Activated CD4-positive, alpha-beta memory T cell treated with anti-CD3 and anti-CD28 coated beads, Interleukin-2, amount 10 ng/mL, durations not matched to agents 7 days and 5 days (primary cell): ENCODE measurements around the gene RABAC1. TPM values are rescaled to one million over a fixed set of nuclear protein-coding genes. Genes with fewer than 3 reads are reported as not detected.

Experiments used
- CTCF ChIA-PET: fragments of 350-600 bp; sonication (Branson Sonifier 250); formaldehyde crosslinking; loops from one replicate; lab custom pipeline; 2021; ENCODE audit warnings: antibody characterized with exemption, inconsistent platforms; lab: Charles Lee
- POLR2A ChIA-PET: fragments of 350-600 bp; sonication (Branson Sonifier 250); formaldehyde crosslinking; loops from one replicate; lab custom pipeline; 2021; ENCODE audit warnings: antibody characterized with exemption; lab: Charles Lee
- DNase-seq: peaks from one replicate; pipeline ENCODE4 v3.0.0-alpha.2; 2020
- H3K27ac Mint-ChIP-seq: one replicate; pipeline ENCODE4 v1.8.0; 2021; ENCODE audit warnings: mild to moderate bottlenecking, mixed read lengths
- H3K27me3 Mint-ChIP-seq: one replicate; pipeline ENCODE4 v1.8.0; 2021; ENCODE audit warnings: mixed read lengths
- H3K36me3 Mint-ChIP-seq: one replicate; pipeline ENCODE4 v1.8.0; 2021; ENCODE audit warnings: low read depth, mixed read lengths
- H3K4me1 Mint-ChIP-seq: one replicate; pipeline ENCODE4 v1.8.0; 2021; ENCODE audit warnings: mixed read lengths
- H3K4me3 Mint-ChIP-seq: one replicate; pipeline ENCODE4 v1.8.0; 2021; ENCODE audit warnings: mild to moderate bottlenecking, mixed read lengths
- H3K9me3 Mint-ChIP-seq: one replicate; pipeline ENCODE4 v1.8.0; 2021; ENCODE audit warnings: mixed read lengths
- total RNA-seq, 2 experiments: library from RNA; stranded (reverse); gene quantifications; one replicate each; pipeline ENCODE4 v1.2.3, GENCODE V29; 2021

Gene RABAC1
- total RNA-seq, 2 experiments from 2014 or later = 97.2 to 105 TPM

DNA sequence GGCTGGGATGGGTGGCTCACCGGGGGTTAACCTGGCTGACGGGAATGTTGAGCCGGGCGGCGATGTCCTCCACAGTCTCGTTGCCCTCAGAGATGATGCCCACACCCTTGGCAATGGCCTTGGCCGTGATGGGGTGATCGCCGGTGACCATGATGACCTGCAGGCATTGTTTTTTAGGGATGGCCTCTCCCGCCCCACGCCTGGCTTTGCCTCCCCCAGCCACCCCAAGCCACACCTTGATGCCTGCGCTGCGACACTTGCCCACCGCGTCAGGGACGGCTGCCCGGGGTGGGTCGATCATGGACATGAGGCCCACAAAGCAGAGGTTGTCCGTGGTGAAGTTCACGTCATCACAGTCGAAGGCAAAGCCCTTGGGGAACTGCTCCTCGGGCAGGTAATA lies 18.8 kb upstream of the RABAC1 start:
- H3K27ac Mint-ChIP-seq = no peak overlapping the region
- H3K4me3 Mint-ChIP-seq = no peak overlapping the region
- H3K36me3 Mint-ChIP-seq = no peaks in the 10 kb centered on the region
- no peaks in the 10 kb centered on the region for H3K4me1 Mint-ChIP-seq
- no peak for DNase-seq
- ChIA-PET POLR2A (no interaction called here), CTCF (no interaction called here)
- no peaks in the 10 kb centered on the region for H3K27me3 Mint-ChIP-seq
- no peaks in the 10 kb centered on the region for H3K9me3 Mint-ChIP-seq

DNA sequence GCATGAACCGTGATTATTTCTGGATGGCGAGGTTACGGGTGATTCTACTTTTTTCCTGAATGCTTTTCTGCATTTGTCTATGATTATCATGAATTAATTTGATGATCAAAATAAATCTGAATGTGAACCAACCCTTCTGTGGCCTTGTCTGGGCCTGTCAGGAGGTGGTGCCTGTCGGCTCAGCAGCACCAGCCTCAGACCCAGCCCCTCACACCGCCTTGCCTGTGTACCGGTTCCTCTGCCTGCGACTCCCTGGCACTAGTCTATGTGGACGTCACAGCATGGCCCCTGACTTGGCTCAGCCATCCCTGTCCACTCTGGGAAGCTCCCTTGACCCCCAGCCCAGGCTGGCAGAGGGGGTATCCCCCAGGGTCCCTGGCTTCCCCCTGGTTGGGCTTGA lies 15.5 kb upstream of the RABAC1 start:
- no peaks in the 10 kb centered on the region for H3K36me3 Mint-ChIP-seq
- no peak overlapping the region for H3K4me3 Mint-ChIP-seq
- DNase-seq = no peak
- CTCF ChIA-PET = no interaction called here
- H3K4me1 Mint-ChIP-seq = no peaks in the 10 kb centered on the region
- no peaks in the 10 kb centered on the region for H3K9me3 Mint-ChIP-seq
- H3K27me3 Mint-ChIP-seq = no peaks in the 10 kb centered on the region
- POLR2A ChIA-PET = no interaction called here
- no peak overlapping the region for H3K27ac Mint-ChIP-seq

- POLR2A ChIA-PET = no interaction called here
Observed at GRCh38 chr19:41971363-41971762, 12.2 kb upstream of the RABAC1 start.

DNA sequence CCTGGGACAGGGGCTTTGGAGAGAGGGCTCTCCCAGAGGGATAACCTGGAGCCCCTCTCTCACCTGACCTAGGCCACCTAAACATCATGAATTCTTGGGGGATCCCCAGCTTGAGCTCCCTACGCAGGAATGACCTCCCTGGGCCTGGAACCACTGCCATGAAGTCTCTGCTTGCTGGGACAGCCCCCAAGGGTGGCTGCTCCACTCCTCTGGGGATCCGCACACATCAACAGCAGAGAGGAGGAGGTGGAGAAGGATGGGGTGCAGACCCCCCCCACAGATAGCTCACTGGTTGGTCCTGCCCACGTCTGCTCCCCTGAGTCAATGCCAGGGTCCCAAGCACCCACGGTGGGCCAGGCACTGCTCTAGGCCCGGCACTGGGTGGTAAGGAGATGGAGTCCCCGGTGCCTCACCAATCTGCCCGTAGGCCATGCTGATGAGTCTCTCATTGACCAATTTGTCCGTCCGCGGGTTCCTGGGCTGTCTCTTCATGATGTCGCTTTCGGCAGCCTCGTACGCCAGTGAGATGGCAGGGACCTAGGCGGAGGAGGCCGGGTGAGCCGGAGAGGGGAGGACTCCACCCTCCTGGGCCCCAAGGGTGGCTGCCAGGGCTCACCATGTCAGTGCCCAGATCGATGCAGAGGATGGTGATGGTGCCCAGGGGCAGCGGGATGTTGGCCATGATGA lies 10.8 kb upstream of the RABAC1 start:
- DNase-seq = no peak
- Mint-ChIP-seq H3K36me3 (no peaks in the 10 kb centered on the region), H3K9me3 (no peaks in the 10 kb centered on the region), H3K27ac (no peak overlapping the region), H3K4me3 (no peak overlapping the region), H3K27me3 (no peaks in the 10 kb centered on the region), H3K4me1 (no peaks in the 10 kb centered on the region)
- CTCF ChIA-PET = no interaction called here
- POLR2A ChIA-PET = no interaction called here

More at GRCh38 chr19:41971363-41971762, 12.2 kb upstream of the RABAC1 start:
- Mint-ChIP-seq H3K4me3 (no peak overlapping the region), H3K4me1 (no peaks in the 10 kb centered on the region), H3K27ac (no peak overlapping the region), H3K27me3 (no peaks in the 10 kb centered on the region), H3K36me3 (no peaks in the 10 kb centered on the region), H3K9me3 (no peaks in the 10 kb centered on the region)
- no peak for DNase-seq
- CTCF ChIA-PET = no interaction called here

DNA sequence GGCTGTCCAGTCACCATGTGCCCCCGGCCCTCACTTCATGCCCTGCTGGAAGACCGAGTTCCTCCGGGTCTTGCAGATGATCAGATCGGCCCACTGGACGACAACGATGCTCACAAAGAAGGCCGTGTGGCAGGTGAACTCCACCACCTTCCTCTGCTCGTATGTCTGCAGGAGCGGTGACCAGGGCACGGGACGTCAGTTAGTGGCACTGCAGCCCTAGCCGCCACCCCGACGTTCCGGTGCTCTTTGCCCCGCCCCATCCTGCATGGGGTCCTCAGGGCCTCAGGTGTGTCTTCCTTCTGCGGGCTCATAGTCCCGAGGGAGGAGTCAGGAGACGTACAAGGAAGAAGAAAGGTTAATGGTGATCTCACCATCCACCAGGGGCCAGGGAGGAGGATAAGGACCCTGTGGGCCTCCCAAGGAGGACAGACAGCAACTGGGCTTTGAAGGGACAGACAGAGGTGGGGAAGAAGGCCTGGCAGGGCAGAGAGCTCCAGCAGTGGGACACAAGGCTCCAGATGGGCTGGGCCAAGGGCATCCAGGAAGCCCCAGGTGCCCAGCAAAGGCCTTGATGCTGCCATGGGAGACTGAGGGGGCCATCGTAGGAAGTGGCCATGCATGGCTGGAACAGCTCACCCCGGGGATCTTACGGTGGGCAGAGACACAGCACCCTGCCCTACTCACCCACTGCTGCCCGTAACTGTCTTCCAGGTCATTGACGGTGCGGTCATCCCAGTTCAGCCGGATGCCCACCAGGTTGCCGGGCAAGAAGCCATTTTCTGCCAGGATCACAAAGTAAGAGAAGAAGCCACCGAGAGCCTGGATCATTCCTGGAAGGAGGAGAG lies 9.9 kb upstream of the RABAC1 start:
- H3K36me3 Mint-ChIP-seq = no peaks in the 10 kb centered on the region
- POLR2A ChIA-PET = no interaction called here
- no peak overlapping the region for H3K4me3 Mint-ChIP-seq
- CTCF ChIA-PET = no interaction called here
- DNase-seq = no peak
- H3K9me3 Mint-ChIP-seq = no peaks in the 10 kb centered on the region
- no peak overlapping the region for H3K27ac Mint-ChIP-seq
- no peaks in the 10 kb centered on the region for H3K27me3 Mint-ChIP-seq
- no peaks in the 10 kb centered on the region for H3K4me1 Mint-ChIP-seq

GRCh38 chr19:41967054-41967783 lies 8.1 kb upstream of the RABAC1 start:
- no peaks in the 10 kb centered on the region for H3K9me3 Mint-ChIP-seq
- no peaks in the 10 kb centered on the region for H3K4me1 Mint-ChIP-seq
- H3K36me3 Mint-ChIP-seq = no peaks in the 10 kb centered on the region
- no peak overlapping the region for H3K27ac Mint-ChIP-seq
- POLR2A ChIA-PET = no interaction called here
- H3K27me3 Mint-ChIP-seq = no peaks in the 10 kb centered on the region
- DNase-seq = no peak
- CTCF ChIA-PET = no interaction called here
- no peak overlapping the region for H3K4me3 Mint-ChIP-seq

GRCh38 chr19:41965106-41965505 lies 6.0 kb upstream of the RABAC1 start:
- Mint-ChIP-seq H3K4me3 (no peak overlapping the region), H3K9me3 (no peaks in the 10 kb centered on the region), H3K4me1 (no peaks in the 10 kb centered on the region), H3K36me3 (no peaks in the 10 kb centered on the region), H3K27ac (no peak overlapping the region), H3K27me3 (no peaks in the 10 kb centered on the region)
- ChIA-PET CTCF (no interaction called here), POLR2A (no interaction called here)
- no peak for DNase-seq

- H3K9me3 Mint-ChIP-seq = no peaks in the 10 kb centered on the region
- ChIA-PET CTCF (no interaction called here), POLR2A (no interaction called here)
- no peak overlapping the region for H3K4me3 Mint-ChIP-seq
- no peak overlapping the region for H3K27ac Mint-ChIP-seq
- no peak for DNase-seq
- no peaks in the 10 kb centered on the region for H3K27me3 Mint-ChIP-seq
- peaks cover 21% of the 10 kb centered on the region for H3K4me1 Mint-ChIP-seq
- no peaks in the 10 kb centered on the region for H3K36me3 Mint-ChIP-seq
Observed at GRCh38 chr19:41960973-41961372, 1.9 kb upstream of the RABAC1 start.

DNA sequence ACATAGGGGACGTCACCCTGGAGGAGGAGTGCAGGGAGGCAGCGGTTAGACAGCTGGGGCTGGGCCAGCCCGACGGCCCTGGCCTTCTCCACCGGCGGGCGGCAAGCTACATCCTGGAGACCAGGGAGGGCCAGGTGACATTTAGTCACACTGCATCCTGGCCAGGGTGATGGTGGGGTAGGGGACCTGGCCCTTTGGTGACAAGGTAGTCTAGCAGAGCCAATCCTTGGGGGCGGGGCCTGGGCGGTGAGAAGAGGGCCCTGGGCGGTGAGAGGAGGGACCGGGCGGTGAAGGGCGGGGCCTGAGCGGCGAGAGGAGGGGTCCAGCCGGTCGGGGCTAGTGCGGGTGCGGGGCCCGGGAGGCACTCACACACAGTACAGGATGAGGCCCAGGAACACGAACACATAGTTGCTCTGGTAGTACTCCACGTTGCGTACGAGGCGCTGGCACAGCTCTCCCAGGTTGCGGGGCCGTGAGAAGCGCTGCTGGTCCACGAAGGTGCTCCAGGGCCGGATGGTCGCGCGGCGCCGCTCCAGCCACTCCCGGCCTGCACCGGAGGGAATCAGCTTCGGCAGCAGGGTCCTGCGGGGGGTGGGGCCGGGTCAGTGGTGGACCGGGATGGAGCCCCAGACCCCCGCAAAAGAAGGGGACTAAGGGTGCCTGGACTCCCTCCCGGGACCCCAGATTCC lies 610 bp downstream of the RABAC1 start:
- no peaks in the 10 kb centered on the region for H3K36me3 Mint-ChIP-seq
- H3K27ac Mint-ChIP-seq = peak overlapping the region; percentile 79
- ChIA-PET CTCF (interaction anchor here (0.8 to 4.0 kb wide), 11 partner anchors 11 to 167 kb away, joined by 3 to 32 read pairs (median 4); partner anchors contain the start of gene RPS19), POLR2A (interaction anchor here (0.7 to 4.2 kb wide), 12 partner anchors 12 to 98 kb away, joined by 3 to 34 read pairs (median 4); partner anchors contain the start of gene RPS19)
- peaks cover 21% of the 10 kb centered on the region for H3K4me1 Mint-ChIP-seq
- DNase-seq = peak; percentile 90
- H3K4me3 Mint-ChIP-seq = peak overlapping the region; percentile 92
- H3K9me3 Mint-ChIP-seq = no peaks in the 10 kb centered on the region
- no peaks in the 10 kb centered on the region for H3K27me3 Mint-ChIP-seq

- peak; percentile 60 for DNase-seq
- H3K27me3 Mint-ChIP-seq = no peaks in the 10 kb centered on the region
- CTCF ChIA-PET = interaction anchor here (1.4 to 4.0 kb wide), 9 partner anchors 11 to 166 kb away, joined by 3 to 32 read pairs (median 4); partner anchors contain the start of gene RPS19
- H3K4me3 Mint-ChIP-seq = peak overlapping the region; percentile 92
- POLR2A ChIA-PET = interaction anchor here (0.7 to 4.2 kb wide), 9 partner anchors 12 to 98 kb away, joined by 3 to 34 read pairs (median 4); partner anchors contain the start of gene RPS19
- no peaks in the 10 kb centered on the region for H3K9me3 Mint-ChIP-seq
- H3K27ac Mint-ChIP-seq = peak overlapping the region; percentile 79
- peaks cover 21% of the 10 kb centered on the region for H3K4me1 Mint-ChIP-seq
- no peaks in the 10 kb centered on the region for H3K36me3 Mint-ChIP-seq
Observed at GRCh38 chr19:41957838-41958366, 1.2 kb downstream of the RABAC1 start.

- peak overlapping the region; percentile 92 for H3K4me3 Mint-ChIP-seq
- no peaks in the 10 kb centered on the region for H3K27me3 Mint-ChIP-seq
- ChIA-PET CTCF (interaction anchor here (0.6 to 4.0 kb wide), 7 partner anchors 10 to 166 kb away, joined by 3 to 32 read pairs (median 4); partner anchors contain the start of gene RPS19), POLR2A (interaction anchor here (1.0 to 4.2 kb wide), 7 partner anchors 12 to 97 kb away, joined by 3 to 34 read pairs (median 5); partner anchors contain the start of gene RPS19)
- H3K27ac Mint-ChIP-seq = no peak overlapping the region
- H3K36me3 Mint-ChIP-seq = no peaks in the 10 kb centered on the region
- H3K4me1 Mint-ChIP-seq = peaks cover 21% of the 10 kb centered on the region
- H3K9me3 Mint-ChIP-seq = no peaks in the 10 kb centered on the region
- no peak for DNase-seq
Observed at GRCh38 chr19:41957161-41957837, 1.8 kb downstream of the RABAC1 start.
